Trophoblast cell (in vitro differentiated cells and primary cell): ENCODE measurements around the gene MKX.

Experiments
- DNase-seq, 2 donors: peaks; one replicate each; pipeline ENCODE4 v3.0.0-alpha.2; 2016
- H2AFZ ChIP-seq: 2 replicates; pipeline ENCODE4 v1.6.1; 2013; ENCODE audit warnings: low read length, moderate library complexity, mild to moderate bottlenecking; ENCODE audit not compliant: insufficient read depth, poor library complexity
- H2AK5ac ChIP-seq: 2 replicates; pipeline ENCODE4 v1.6.1; 2013; ENCODE audit warnings: mild to moderate bottlenecking, low read length
- H2BK120ac ChIP-seq: 2 replicates; pipeline ENCODE4 v1.6.1; 2013; ENCODE audit warnings: low read length, mild to moderate bottlenecking, moderate library complexity; ENCODE audit not compliant: insufficient read depth, poor library complexity
- H2BK12ac ChIP-seq: 2 replicates; pipeline ENCODE4 v1.6.1; 2013; ENCODE audit warnings: mild to moderate bottlenecking, low read length, moderate library complexity
- H2BK5ac ChIP-seq: 2 replicates; pipeline ENCODE4 v1.6.1; 2013; ENCODE audit warnings: low read length, low read depth, moderate library complexity, mild to moderate bottlenecking; ENCODE audit not compliant: poor library complexity
- H3K14ac ChIP-seq: 2 replicates; pipeline ENCODE4 v1.6.1; 2013; ENCODE audit warnings: mild to moderate bottlenecking, low read length
- H3K18ac ChIP-seq: 2 replicates; pipeline ENCODE4 v1.6.1; 2013; ENCODE audit warnings: mild to moderate bottlenecking, low read length
- H3K23ac ChIP-seq: 2 replicates; pipeline ENCODE4 v1.6.1; 2013; ENCODE audit warnings: low read length
- H3K27ac ChIP-seq: 2 replicates; pipeline ENCODE4 v1.5.1; 2013; ENCODE audit warnings: low read depth, mild to moderate bottlenecking, inconsistent platforms, low read length, moderate library complexity
- H3K27me3 ChIP-seq: 2 replicates; pipeline ENCODE4 v1.6.1; 2013; ENCODE audit warnings: inconsistent platforms, mild to moderate bottlenecking, low read length, moderate library complexity; ENCODE audit not compliant: insufficient read depth
- H3K36me3 ChIP-seq, 2 experiments: 1 replicate in 1 of 2; 2 replicates in 1 of 2; pipeline ENCODE4 v1.6.1; 2013; ENCODE audit warnings: low read length in 2 of 2, mild to moderate bottlenecking in 2 of 2, moderate library complexity in 1 of 2; ENCODE audit not compliant: insufficient read depth in 2 of 2, control insufficient read depth in 1 of 2
- H3K4ac ChIP-seq: 2 replicates; pipeline ENCODE4 v1.6.1; 2013; ENCODE audit warnings: low read depth, mild to moderate bottlenecking, low read length, moderate library complexity
- H3K4me1 ChIP-seq, 2 experiments: 1 replicate in 1 of 2; 2 replicates in 1 of 2; pipeline ENCODE4 v1.6.1; 2013; ENCODE audit warnings: low read length in 2 of 2, mild to moderate bottlenecking in 2 of 2, moderate library complexity in 1 of 2; ENCODE audit not compliant: insufficient read depth in 2 of 2, control insufficient read depth in 1 of 2
- H3K4me2 ChIP-seq: 2 replicates; pipeline ENCODE4 v1.6.1; 2013; ENCODE audit warnings: inconsistent platforms, mild to moderate bottlenecking, low read length, moderate library complexity
- H3K4me3 ChIP-seq: 2 replicates; pipeline ENCODE4 v1.5.1; 2013; ENCODE audit warnings: mild to moderate bottlenecking, low read depth, low read length, inconsistent platforms
- H3K79me1 ChIP-seq: one replicate; pipeline ENCODE4 v1.6.1; 2013; ENCODE audit warnings: low read length
- H3K79me2 ChIP-seq: 2 replicates; pipeline ENCODE4 v1.6.1; 2013; ENCODE audit warnings: low read length, mild to moderate bottlenecking; ENCODE audit not compliant: control insufficient read depth, insufficient read depth, poor library complexity
- H3K9ac ChIP-seq: 2 replicates; pipeline ENCODE4 v1.6.1; 2013; ENCODE audit warnings: mild to moderate bottlenecking, low read length
- H3K9me3 ChIP-seq: 2 replicates; pipeline ENCODE4 v1.6.1; 2013; ENCODE audit warnings: low read depth, mild to moderate bottlenecking, control low read depth, inconsistent platforms, low read length; ENCODE audit not compliant: insufficient read depth
- H4K12ac ChIP-seq: 2 replicates; pipeline ENCODE4 v1.6.1; 2013; ENCODE audit warnings: low read depth, mild to moderate bottlenecking, low read length, moderate library complexity
- H4K8ac ChIP-seq: 2 replicates; pipeline ENCODE4 v1.6.1; 2013; ENCODE audit warnings: low read depth, mild to moderate bottlenecking, low read length, moderate library complexity
- H4K91ac ChIP-seq: one replicate; pipeline ENCODE4 v1.6.1; 2013; ENCODE audit warnings: low read depth, mild to moderate bottlenecking, low read length, moderate library complexity
- WGBS: extraction: QIAGEN DNeasy Blood & Tissue Kit; methylation state at CpG from one replicate; pipeline ENCODE4 v1.1.7; 2013; ENCODE audit warnings: missing lambda C conversion rate; ENCODE audit not compliant: insufficient read length, insufficient coverage; ENCODE audit errors: extremely low coverage; 5-methylcytosine and 5-hydroxymethylcytosine counted together

Gene MKX

DNA sequence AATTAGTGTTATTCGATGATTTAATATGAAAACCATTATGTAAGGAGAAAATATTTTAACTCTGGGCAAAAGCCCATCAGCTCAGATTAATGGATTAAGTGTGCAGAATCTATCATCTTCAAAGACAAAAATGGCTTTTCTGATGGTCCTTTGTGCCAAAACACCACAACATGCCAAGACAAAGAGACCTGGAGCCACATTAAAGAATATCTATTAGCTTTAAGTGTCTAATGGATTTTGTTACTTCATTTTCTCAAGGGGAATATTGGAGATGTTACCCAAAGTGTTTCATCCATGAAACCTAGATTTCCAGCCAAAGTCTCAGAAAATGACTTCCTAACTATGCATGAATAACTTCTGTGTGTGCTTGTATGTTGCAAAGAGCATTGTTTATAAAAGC, 57.3 kb downstream of the MKX start:
- no peaks in the 10 kb centered on the region for H3K27me3 ChIP-seq
- H3K9ac ChIP-seq = no peak overlapping the region
- H2BK120ac ChIP-seq = no peak overlapping the region
- no peak for DNase-seq
- no peaks in the 10 kb centered on the region for H3K79me1 ChIP-seq
- no peak overlapping the region for H3K27ac ChIP-seq
- H2BK12ac ChIP-seq = no peak overlapping the region
- no peak overlapping the region for H3K14ac ChIP-seq
- no CpG with 5 or more reads among the region's 1 CpG for WGBS
- H2AK5ac ChIP-seq = no peak overlapping the region
- no peak overlapping the region for H2AFZ ChIP-seq
- H3K4me3 ChIP-seq = no peak overlapping the region
- H2BK5ac ChIP-seq = no peak overlapping the region
- H3K4me1 ChIP-seq = peaks cover 1 to 3% of the 10 kb centered on the region in 2 experiments
- H3K23ac ChIP-seq = no peak overlapping the region
- H3K4me2 ChIP-seq = no peak overlapping the region
- H4K12ac ChIP-seq = no peak overlapping the region
- no peaks in the 10 kb centered on the region for H3K79me2 ChIP-seq
- H3K36me3 ChIP-seq = no peaks in the 10 kb centered on the region
- no peak overlapping the region for H4K91ac ChIP-seq
- no peak overlapping the region for H3K18ac ChIP-seq
- no peak overlapping the region for H4K8ac ChIP-seq
- no peaks in the 10 kb centered on the region for H3K9me3 ChIP-seq
- no peak overlapping the region for H3K4ac ChIP-seq

DNA sequence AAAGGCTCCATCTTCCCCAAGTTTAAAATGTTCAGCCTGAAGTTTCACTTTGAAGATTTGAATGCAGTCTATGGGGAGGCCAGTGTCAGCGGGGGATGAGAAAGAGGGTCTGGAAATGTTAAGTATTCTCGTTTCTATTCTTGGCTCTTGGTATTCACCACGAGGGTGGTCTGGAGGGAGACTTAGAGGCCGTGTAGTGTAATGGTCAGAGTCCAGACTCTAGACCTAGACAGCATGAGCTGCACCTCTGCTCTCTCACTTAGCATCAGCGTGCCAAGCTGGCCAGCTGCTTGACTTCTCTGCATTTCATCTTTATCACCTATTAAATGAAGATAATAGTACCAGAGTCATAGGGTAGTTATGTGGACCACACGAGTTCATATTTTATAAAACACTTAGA, 57.9 kb downstream of the MKX start:
- Histone ChIP-seq H4K12ac (no peak overlapping the region), H3K9me3 (no peaks in the 10 kb centered on the region), H2BK5ac (no peak overlapping the region), H4K8ac (no peak overlapping the region), H3K4me1 (peaks cover 3% of the 10 kb centered on the region in 2 experiments), H3K4ac (no peak overlapping the region), H2AFZ (no peak overlapping the region), H3K79me1 (no peaks in the 10 kb centered on the region), H3K36me3 (no peaks in the 10 kb centered on the region), H3K23ac (no peak overlapping the region), H3K27ac (no peak overlapping the region), H3K4me2 (no peak overlapping the region), H2AK5ac (no peak overlapping the region), H3K4me3 (no peak overlapping the region), H3K18ac (no peak overlapping the region), H3K79me2 (no peaks in the 10 kb centered on the region), H4K91ac (no peak overlapping the region), H2BK120ac (no peak overlapping the region), H2BK12ac (no peak overlapping the region), H3K9ac (no peak overlapping the region), H3K27me3 (no peaks in the 10 kb centered on the region), H3K14ac (no peak overlapping the region)
- DNase-seq = no peak
- WGBS = no CpG with 5 or more reads among the region's 6 CpGs

DNA sequence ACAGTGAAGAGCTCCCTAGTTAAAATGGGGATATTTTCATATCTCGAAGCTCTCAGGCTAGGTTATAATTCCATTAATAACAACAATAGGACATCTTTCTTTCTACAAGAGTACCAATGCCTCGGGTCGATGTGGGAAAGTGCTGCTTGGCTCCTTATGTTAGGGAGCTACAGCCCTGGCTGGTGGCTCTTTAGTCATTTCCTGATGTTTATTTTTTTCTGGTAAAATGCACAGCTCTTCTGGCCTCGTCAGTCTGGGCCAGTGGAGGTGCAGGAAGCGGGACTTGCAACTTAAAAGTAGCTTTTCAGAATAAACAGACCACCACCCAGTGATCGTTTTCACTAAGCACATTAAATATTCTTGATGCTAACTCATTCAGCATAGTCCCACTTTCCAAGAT, 58.3 kb downstream of the MKX start:
- Histone ChIP-seq H2BK12ac (no peak overlapping the region), H3K4me2 (no peak overlapping the region), H3K27me3 (no peaks in the 10 kb centered on the region), H2BK5ac (no peak overlapping the region), H3K18ac (no peak overlapping the region), H3K14ac (no peak overlapping the region), H2BK120ac (no peak overlapping the region), H3K4ac (no peak overlapping the region), H3K27ac (no peak overlapping the region), H3K4me1 (peaks cover 3 to 5% of the 10 kb centered on the region in 2 experiments), H3K9ac (no peak overlapping the region), H4K8ac (no peak overlapping the region), H3K79me2 (no peaks in the 10 kb centered on the region), H3K4me3 (no peak overlapping the region), H4K91ac (no peak overlapping the region), H3K23ac (no peak overlapping the region), H3K79me1 (no peaks in the 10 kb centered on the region), H2AK5ac (no peak overlapping the region), H3K36me3 (no peaks in the 10 kb centered on the region), H4K12ac (no peak overlapping the region), H3K9me3 (no peaks in the 10 kb centered on the region), H2AFZ (no peak overlapping the region)
- WGBS = no CpG with 5 or more reads among the region's 6 CpGs
- no peak for DNase-seq

DNA sequence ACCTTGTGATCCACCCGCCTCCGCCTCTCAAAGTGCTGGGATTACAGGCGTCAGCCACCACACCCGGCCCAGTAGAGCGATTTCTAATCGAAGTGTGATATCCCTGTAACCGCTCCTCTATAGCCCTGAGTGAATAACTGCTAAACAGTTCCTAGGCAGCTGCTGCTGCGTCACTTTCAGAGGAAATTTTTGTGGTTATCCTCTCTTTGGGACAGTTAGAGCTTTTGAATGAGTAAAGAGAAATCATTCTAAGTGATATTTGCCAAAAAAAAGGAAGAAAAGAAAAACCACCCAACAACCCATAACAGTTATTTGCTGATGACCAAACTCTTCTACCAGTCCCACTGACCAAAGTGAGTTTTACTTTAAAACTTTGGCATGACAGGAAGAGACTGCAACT, 59.9 kb downstream of the MKX start:
- Histone ChIP-seq H3K4me2 (no peak overlapping the region), H3K14ac (no peak overlapping the region), H2AK5ac (no peak overlapping the region), H3K4me1 (peaks cover 6% of the 10 kb centered on the region in 2 experiments), H2BK120ac (no peak overlapping the region), H2BK12ac (no peak overlapping the region), H3K18ac (no peak overlapping the region), H3K27ac (no peak overlapping the region), H3K79me2 (no peaks in the 10 kb centered on the region), H3K9ac (no peak overlapping the region), H3K36me3 (no peaks in the 10 kb centered on the region), H4K12ac (no peak overlapping the region), H2BK5ac (no peak overlapping the region), H3K4me3 (no peak overlapping the region), H3K79me1 (no peaks in the 10 kb centered on the region), H4K91ac (no peak overlapping the region), H3K27me3 (no peaks in the 10 kb centered on the region), H3K9me3 (no peaks in the 10 kb centered on the region), H3K4ac (no peak overlapping the region), H4K8ac (no peak overlapping the region), H3K23ac (no peak overlapping the region), H2AFZ (no peak overlapping the region)
- DNase-seq = no peak
- no CpG with 5 or more reads among the region's 8 CpGs for WGBS
